Subcutaneous adipose tissue (tissue), 4 donors: Measurements from ENCODE around the gene PTGES3. TPM values are rescaled to one million over a fixed set of nuclear protein-coding genes. Genes with fewer than 3 reads are reported as not detected.

Experiments
- total RNA-seq, 4 donors: library from RNA; depleted of rRNA; stranded (reverse); fragments of >200 nt; gene quantifications; one replicate each; pipeline ENCODE4 v1.1.0, GENCODE V29; 2016
- TF ChIP-seq, protein P1 (sequence below): fragments of 450-650 bp; IDR thresholded peaks from one replicate; pipeline ENCODE4 v1.5.1; 2016; ENCODE audit warnings: low read depth, mild to moderate bottlenecking, control low read depth, antibody characterized with exemption, moderate library complexity

The PTGES3 gene
- total RNA-seq, 4 donors from 2014 or later: 87.4 to 145 (median 96.2) TPM

DNA sequence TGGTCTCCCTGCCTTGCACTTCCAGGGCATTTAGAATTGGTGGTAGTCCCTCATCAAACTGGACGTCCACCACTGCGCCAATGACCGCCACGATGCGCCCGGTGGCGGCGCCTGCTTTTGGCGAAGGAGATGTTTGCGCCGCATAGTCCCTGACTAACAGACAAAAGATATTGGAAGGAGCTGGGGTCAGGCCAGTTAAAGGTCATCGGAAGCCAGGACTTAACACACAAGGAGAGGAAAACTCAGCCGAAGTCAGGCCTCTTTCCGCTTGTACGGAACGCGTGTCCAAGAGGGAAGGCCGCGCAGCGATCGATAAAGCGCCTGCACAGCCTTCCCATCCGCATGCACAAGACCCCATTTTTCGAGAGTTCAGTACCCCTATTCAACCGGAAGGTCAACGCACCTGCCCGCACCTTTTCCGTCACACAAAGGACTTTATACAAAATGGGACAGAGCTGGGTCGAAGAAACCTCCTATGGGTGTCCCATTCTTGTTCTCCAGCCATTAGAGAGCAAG is 42.8 kb downstream of the PTGES3 start:
- TF ChIP-seq, protein P1, sequence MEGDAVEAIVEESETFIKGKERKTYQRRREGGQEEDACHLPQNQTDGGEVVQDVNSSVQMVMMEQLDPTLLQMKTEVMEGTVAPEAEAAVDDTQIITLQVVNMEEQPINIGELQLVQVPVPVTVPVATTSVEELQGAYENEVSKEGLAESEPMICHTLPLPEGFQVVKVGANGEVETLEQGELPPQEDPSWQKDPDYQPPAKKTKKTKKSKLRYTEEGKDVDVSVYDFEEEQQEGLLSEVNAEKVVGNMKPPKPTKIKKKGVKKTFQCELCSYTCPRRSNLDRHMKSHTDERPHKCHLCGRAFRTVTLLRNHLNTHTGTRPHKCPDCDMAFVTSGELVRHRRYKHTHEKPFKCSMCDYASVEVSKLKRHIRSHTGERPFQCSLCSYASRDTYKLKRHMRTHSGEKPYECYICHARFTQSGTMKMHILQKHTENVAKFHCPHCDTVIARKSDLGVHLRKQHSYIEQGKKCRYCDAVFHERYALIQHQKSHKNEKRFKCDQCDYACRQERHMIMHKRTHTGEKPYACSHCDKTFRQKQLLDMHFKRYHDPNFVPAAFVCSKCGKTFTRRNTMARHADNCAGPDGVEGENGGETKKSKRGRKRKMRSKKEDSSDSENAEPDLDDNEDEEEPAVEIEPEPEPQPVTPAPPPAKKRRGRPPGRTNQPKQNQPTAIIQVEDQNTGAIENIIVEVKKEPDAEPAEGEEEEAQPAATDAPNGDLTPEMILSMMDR: no peak

DNA sequence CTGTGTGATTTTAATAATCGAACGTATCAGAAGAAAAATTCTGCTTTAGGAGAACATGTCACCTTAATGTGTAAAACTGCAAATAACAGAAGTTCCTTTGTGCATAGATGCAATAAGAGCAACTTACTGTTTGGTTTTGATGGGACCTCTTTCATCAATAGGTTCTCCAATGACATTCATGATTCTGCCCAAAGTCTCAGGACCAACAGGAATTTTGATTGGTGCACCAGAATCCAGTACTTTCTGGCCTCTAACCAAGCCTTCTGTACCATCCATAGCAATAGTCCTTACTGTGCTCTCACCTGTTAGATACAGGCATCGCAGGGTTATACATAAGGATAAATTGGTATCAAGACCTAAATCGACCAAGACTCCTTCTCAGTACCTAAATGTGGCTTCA is 43.4 kb downstream of the PTGES3 start:
- TF ChIP-seq, protein P1: no peak

DNA sequence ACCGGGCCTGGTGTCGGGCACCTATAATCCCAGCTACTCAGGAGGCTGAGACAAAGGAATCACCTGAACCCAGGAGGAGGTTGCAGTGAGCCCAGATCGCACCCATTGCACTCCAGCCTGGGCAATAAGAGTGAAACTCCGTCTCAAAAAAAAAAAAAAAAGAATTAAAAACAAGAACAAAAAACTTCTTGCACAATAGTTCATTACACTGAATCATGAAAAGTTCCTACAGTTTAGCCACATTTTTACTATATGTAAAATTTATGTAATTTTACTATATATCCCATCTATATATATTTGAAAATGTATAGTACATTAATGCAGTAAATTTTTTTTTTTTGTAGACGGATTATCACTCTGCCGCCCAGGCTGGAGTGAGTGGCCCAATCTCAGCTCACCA is 46.9 kb downstream of the PTGES3 start:
- TF ChIP-seq, protein P1: no peak

DNA sequence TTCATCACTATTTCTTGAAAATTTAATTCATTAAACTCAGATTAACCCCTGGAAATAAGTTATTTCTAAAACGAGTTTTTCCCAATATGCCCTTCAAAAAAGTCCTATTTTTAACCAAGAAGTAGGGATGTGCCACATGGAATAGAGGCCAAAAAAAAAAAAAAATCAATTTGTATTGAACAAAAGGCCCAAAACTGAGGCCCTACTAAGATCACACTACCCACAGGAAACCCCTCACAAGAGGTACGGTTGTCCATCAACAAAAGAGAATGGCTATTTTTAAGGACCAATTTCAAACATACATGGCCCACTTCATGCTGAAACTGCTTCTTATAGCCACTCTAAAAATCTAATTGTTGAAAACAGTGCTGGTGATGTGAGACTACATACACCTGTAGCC is 50.5 kb downstream of the PTGES3 start:
- TF ChIP-seq, protein P1: no peak

DNA sequence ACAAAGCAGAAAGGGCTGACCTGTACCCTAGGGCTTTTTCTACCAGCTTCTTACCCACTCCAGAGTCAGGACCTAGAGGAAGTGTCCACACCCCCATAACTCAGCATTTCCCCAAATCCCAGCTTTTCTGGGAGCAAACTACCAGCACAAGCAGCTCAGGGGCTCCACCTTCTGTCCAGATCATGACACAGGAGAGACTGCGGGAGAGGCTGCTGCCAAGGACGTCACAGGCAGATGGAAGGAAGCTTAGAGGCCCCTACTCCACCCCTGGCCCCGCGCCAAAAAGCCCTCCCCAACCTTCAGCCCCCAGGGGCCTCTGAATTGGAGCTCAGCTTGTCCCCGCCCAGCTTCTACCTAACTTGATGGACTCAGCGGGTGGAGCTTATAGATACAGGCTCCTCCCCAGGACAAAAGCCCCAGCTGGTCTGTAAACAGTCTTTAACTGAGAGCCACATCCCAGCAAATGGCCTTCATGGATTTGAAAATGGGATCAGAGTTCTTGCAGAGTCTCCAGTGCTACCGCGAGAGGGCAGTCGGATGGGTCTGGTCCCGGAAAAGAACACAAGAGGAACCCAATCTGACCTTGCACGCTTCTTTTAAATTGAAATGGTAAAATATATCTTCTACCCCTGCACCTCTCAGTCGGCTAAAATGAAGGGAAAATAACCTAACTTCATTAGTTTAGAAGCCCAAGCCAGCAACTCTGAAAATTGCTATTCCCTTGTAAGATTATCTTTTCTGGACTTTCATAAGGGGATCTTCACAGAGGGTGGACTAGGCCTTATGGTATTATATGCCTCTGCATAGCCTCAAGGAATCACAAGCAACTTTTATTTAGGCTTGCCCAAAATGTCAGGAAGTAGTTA is 51.2 kb downstream of the PTGES3 start:
- TF ChIP-seq, protein P1: no peak

DNA sequence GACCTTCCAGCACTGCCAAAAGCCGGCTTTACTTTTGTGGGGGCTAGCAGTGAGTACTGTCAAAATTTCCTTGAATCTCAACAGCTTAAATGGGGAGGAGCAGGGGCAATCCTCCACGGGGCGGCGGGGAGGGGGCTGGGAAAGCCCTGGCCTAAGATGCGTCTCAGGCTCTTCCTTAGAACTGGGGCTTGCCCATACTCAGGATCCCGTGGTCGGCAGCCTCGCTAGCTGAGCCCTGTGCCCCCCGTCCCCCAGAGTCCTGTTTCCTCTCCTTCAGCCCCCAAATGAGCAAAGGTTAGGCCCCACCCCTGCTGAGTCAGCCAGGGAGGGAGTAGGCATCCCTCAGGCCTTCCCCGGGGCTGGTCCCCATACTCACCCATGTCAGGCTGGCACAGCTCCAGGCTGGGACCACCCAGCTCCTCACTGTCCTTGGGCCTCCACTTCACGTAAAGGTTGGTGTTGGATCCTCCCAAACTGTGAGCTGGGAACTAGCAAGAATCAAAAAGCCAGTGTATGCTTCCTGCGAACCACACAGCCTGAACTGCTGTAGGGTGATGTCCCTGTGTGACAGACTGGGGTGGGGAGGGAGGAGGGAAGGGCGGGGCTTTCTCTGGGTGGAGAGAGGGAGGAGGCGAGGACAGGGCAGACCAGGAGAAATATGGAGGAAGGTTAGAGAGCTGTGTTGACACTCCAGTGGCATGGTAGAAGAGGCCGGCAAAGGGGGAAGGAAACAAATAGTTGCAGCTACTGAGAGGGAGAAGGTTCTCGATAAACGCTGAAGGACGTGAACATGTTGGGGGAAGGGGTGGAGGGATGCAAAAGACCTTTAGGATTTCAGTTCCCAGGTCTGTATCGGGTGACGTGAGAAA is 52.0 kb downstream of the PTGES3 start:
- TF ChIP-seq, protein P1: no peak
